GM19351 (cell line): ENCODE measurements around the gene CAMK2G.

Experiments used
- ATAC-seq: cut with Tn5 transposase; IDR thresholded peaks from one replicate; pipeline ENCODE4 v1.9.1; 2021; ENCODE audit warnings: mild to moderate bottlenecking, moderate library complexity; ENCODE audit not compliant: unreplicated experiment

Gene CAMK2G

DNA sequence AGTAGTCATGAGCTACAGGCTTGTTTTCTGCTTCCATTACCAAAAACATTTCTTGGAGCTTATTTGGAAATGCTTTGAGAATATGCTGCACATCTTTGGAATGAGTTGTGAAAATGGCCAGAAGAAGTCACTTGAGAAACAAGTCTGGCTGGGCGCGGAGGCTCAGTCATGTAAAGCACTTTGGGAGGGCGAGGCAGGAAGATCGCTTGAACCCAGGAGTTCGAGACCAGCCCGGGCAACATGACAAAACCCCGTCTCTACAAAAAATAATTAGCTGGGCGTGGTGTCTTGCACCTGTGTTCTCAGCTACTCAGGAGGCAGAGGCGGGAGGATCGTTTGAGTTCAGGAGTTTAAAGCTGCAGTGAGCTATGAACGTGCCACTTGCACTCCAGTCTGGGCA lies 93.4 kb downstream of the CAMK2G start:
- ATAC-seq, result no peak

DNA sequence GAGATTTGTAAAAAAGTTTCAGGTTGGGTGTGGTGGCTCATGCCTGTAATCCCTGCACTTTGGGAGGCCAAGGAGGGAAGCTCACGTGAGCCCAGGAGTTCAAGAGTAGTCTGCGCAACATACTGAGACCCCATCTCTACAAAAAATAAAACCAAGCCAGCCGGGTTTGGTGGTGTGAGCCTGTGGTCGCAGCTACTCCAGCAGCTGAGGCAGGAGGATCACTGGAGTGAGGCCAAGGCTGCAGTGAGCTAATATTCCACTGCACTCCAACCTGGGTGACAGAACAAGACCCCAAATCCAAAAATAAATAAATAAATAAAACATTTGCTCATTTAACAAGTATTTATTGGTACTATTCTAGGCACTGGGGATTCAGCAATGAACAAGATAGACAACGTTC lies 94.1 kb downstream of the CAMK2G start:
- ATAC-seq, result no peak

DNA sequence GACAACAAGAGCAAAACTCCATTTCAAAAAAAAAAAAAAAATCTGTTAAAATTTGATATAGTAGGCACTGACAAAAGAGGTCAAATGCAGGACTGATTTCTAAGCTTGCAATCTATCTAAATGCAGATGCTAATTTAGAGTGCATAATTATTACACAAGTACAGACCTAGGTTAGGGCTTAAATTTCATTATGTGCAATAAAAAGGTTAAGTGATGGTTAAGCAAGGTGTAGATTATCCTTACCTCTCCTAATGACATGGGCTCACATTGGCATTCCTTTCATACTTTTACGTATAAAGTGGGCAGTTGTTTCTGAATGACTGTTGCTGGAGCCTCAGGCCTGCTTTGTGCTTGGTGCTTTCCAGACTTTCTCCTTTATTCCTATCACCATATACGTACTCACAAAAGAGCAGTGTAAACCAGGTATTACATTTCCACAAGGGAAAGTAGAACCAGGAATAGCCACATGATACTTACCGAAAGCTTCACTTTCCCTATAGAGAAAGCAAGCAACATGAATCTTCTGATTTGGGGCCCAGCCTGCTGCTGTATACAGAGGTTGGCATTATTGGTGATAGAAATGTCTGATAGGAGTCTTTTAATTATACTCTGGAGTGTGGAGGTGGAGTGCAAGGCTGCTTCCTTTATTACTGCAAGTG lies 94.7 kb downstream of the CAMK2G start:
- no peak for ATAC-seq

DNA sequence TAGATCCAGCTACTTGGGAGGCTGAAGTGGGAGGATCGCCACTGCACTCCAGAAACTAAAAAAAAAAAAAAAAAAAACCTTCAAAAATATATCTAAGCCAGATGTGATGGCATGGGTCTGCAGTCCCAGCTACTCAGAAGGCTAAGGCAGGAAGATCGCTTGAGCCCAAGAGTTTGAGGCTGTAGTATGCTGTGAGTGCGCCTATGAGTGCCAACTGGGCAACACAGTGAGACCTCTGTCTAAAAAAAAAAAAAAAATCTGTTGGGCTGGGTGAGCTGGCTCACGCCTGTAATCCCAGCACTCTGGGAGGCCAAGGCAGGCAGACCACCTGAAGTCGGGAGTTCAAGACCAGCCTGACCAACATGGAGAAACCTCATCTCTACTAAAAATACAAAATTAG lies 95.3 kb downstream of the CAMK2G start:
- no peak for ATAC-seq

DNA sequence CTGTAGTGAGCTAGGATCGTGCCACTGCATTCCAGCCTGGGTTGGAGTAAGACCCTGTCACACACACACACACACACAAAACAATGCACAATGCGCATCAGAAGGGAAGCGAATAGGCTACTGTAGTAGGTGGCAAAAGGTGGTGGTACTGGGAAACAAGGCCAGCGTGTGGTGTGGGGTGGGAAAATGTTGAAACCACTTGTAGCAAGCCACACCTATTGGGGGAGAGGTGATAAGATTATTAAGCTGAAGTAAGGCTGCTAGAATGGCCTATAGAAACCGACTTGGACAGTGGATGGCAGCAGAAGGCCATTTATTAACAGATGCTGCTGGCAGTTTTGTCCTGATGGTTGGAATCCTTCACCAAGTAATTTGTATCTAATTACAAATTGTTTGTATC lies 99.7 kb downstream of the CAMK2G start:
- ATAC-seq, result no peak

DNA sequence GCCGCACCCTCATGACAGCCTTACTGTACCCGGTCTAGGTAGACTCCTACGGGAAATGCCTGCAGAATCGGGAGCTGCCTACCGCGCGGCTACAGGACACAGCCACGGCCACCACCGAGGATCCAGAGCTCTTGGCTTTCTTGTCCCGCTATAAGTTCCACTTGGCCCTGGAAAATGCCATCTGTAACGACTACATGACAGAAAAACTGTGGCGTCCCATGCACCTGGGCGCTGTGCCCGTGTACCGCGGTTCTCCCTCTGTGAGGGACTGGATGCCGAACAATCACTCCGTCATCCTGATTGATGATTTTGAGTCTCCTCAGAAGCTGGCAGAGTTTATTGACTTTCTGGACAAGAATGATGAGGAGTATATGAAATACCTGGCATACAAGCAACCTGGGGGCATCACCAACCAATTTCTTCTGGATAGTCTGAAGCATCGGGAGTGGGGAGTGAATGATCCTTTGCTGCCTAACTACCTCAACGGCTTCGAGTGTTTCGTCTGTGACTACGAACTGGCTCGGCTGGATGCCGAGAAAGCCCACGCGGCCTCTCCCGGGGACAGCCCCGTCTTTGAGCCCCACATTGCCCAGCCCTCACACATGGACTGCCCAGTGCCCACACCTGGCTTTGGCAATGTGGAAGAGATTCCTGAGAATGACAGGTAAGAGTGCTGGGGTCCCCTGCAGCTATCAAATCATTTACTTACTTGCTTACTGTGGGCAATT lies 101.0 kb downstream of the CAMK2G start:
- ATAC-seq, result no peak

DNA sequence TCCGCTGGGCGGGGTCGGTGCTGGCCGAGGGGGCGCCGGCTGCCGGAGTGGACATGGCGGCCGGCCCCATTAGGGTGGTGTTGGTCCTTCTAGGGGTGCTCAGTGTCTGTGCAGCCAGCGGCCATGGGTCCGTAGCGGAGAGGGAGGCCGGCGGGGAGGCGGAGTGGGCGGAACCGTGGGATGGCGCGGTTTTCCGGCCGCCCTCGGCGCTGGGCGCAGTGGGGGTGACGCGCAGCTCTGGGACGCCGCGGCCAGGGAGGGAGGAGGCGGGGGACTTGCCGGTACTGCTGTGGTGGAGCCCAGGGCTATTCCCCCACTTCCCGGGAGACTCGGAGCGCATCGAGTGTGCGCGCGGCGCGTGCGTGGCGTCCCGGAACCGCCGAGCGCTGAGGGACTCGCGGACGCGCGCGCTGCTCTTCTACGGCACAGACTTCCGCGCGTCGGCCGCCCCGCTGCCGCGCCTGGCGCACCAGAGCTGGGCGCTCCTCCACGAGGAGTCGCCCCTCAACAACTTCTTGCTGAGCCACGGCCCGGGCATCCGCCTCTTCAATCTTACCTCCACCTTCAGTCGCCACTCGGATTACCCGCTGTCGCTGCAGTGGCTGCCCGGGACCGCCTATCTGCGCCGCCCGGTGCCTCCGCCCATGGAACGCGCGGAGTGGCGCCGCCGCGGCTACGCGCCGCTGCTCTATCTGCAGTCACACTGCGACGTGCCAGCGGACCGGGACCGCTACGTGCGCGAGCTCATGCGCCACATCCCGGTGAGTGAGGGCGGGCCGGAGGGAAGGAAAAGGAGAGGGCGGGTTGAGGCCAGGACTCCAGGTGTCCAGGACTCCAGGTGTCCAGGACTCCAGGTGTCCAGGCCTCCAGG lies 101.8 kb downstream of the CAMK2G start:
- ATAC-seq, result peak; percentile 61

DNA sequence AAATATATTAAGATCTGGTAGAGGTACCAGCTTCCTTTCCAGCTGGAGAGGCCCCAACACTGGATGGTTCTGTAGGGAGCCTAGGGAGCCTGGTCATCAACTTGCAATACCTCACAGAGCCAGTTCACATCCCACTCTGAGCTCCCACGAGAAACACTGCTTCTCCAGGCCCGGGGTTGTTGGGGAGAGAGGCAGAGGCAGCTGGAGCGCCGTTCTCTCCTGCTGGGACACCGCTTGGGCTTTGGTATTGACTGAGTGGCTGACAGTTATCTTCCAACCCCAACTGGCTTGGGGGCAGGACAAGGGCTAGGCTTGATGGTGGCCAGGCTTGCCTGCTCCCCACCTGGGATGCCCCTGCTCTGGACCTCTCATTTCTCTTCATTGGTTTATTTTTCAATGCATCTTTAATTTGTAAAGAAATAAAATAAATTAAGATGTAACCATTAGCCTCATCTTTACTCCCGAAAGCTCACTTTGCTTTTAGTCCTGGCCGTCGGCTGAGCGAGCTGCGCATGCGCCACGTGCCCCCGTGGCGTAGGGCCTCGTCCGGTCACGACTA lies 102.6 kb downstream of the CAMK2G start:
- peak; percentile 16 for ATAC-seq

DNA sequence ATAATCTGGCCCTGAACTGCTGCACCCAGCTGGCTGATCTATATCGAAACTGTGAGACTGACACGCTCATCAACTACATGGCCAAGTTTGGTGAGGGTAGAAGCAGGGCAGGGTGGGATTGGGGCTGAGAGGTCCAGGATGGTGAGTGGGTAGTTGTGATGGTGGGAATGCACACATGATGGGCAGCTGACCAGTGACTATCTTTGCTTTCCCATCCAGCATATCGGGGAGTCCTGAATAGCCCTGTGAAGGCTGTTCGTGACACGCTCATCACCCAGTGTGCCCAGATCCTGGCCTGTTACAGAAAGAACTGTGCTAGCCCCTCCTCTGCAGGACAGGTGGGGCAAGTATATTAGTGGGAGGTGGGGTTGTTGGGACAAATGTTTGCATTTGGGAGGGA lies 105.0 kb downstream of the CAMK2G start:
- ATAC-seq, result no peak

DNA sequence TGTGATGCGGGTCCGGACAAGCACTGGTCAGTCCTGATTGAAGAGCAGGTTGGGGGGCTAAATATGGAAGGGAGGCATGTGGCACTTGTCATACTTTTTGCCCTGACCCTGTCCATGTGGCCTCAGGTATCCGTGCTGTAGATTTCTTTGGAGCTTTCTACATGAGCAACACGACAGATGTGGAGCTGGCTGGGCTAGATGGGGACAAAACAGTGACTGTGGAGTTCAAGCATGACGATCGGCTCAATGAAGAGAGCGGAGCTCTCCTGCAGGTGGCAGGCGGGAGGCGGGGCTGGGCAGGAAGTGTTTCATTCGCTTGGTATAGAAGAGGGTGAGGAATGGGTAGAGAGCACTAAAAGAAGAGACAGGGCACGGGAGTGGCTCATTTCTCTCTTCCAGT lies 105.5 kb downstream of the CAMK2G start:
- ATAC-seq, result no peak

DNA sequence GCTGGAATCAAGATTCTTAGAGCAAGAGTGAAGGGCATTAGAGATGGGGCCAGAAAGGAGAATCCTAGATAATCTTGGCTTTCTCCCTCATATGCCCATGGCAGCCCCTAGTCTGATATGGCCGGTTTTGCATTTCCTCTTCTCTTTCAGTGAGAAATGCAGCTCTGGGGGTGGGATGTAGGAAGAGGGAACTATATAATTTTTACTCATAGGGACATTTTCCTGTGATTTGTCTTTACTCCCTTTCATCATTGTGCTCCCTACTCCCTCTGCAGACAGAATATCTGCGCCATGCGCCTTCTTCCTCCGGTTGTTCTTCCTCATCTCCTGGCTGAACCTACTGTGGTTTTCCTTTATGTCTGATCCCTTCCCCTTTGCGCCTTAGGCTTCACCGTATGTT lies 109.3 kb downstream of the CAMK2G start:
- no peak for ATAC-seq

DNA sequence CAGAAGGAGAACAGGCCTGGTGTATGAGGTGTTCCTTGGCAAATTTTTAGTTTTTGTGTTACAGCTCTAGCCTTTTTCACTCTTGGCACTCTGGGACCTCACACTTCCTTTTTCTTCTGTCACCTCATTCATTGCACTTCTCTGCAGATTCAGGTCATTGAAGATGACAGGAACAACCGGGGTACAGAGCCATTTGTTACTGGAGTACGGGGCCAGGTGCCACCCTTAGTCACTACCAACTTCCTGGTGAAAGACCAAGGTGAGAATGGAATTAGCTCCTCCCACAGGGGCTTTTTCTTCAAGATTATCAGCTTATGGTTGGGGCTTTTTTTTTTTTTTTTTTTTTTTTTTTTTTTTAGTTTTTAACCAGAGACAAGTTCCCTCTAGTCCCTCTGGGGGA lies 111.0 kb downstream of the CAMK2G start:
- ATAC-seq, result no peak

DNA sequence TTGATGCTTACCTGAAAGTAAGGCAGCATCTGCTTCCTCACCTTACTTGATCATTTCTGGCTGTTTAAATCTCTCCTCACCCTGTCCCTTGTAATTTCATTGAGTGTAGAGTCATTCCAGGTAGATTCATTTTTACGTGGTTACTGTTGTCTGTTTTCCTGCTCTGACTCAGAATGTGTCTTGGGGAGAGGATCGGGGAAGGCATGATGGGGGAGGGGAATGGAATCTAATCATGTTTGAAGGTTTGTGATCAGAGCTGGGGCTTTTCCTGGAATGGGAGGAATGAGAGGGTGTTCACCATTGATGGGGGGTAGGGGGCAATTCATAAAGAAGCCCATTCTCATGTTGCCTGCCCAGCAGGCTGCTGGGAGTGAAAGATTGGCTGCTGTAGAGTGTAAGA lies 111.4 kb downstream of the CAMK2G start:
- ATAC-seq, result no peak
